Testis (tissue), 2 donors: Measurements from ENCODE around the gene DLG2.

ENCODE experiments used
- POLR2A ChIP-seq: fragments of 450-650 bp; IDR thresholded peaks from one replicate; pipeline ENCODE4 v1.6.1; 2017; ENCODE audit warnings: antibody characterized with exemption, mild to moderate bottlenecking, moderate library complexity
- TF ChIP-seq, protein P1 (sequence below), 3 experiments: fragments of 450-650 bp in 2 of 3; fragments of 200-600 bp in 1 of 3; sonication (generic) in 1 of 3; IDR thresholded peaks; one replicate each; pipeline ENCODE4 v1.5.1; 2016 to 2019; ENCODE audit warnings: antibody characterized with exemption in 3 of 3, mild to moderate bottlenecking in 2 of 3, moderate library complexity in 1 of 3

DNA sequence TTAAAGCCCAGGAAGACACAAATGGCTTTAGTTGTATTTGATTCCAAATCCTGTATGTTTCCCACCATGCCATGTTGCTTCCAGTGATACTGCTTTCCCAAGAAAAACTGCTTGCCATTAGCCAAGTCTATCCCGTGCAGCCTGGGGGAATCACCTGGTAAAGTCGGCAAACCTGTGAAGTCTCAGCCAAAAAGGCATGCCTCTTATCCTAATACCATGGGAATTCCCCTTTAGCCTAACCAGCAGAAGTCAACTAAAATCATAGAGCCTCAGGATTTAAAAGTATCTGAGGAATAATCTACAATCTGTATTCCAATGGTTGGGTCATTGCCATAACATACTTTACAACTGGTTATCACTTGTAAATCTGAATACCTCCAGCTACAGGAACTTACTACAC lies 869.4 kb downstream of the DLG2 start:
- TF ChIP-seq, protein P1, sequence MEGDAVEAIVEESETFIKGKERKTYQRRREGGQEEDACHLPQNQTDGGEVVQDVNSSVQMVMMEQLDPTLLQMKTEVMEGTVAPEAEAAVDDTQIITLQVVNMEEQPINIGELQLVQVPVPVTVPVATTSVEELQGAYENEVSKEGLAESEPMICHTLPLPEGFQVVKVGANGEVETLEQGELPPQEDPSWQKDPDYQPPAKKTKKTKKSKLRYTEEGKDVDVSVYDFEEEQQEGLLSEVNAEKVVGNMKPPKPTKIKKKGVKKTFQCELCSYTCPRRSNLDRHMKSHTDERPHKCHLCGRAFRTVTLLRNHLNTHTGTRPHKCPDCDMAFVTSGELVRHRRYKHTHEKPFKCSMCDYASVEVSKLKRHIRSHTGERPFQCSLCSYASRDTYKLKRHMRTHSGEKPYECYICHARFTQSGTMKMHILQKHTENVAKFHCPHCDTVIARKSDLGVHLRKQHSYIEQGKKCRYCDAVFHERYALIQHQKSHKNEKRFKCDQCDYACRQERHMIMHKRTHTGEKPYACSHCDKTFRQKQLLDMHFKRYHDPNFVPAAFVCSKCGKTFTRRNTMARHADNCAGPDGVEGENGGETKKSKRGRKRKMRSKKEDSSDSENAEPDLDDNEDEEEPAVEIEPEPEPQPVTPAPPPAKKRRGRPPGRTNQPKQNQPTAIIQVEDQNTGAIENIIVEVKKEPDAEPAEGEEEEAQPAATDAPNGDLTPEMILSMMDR (IDR thresholded peaks at IDR 0.05) = no peak
- no peak for TF ChIP-seq POLR2A
